Parathyroid adenoma (tissue), 2 donors: ENCODE results near the gene FXN.
"Not testable (repeated sequence)": the region's sequence is repeated elsewhere in the genome, so short reads cannot be mapped to it uniquely, and the experiment has no call there.

Experiments
- H2AFZ ChIP-seq: fragments of 300-600 bp; sonication (generic); one replicate; pipeline ENCODE4 v1.7.0; 2017; ENCODE audit warnings: antibody characterized with exemption, mild to moderate bottlenecking
- H3K27ac ChIP-seq: fragments of 300-600 bp; sonication (generic); one replicate; pipeline ENCODE4 v1.7.0; 2017
- H3K27me3 ChIP-seq: fragments of 300-600 bp; sonication (generic); one replicate; pipeline ENCODE4 v1.7.0; 2017; ENCODE audit warnings: low read length; ENCODE audit not compliant: control insufficient read depth, insufficient read depth
- H3K36me3 ChIP-seq: fragments of 300-600 bp; sonication (generic); one replicate; pipeline ENCODE4 v1.7.0; 2017; ENCODE audit warnings: low read length; ENCODE audit not compliant: control insufficient read depth, insufficient read depth
- H3K4me1 ChIP-seq: fragments of 300-600 bp; sonication (generic); one replicate; pipeline ENCODE4 v1.7.0; 2017; ENCODE audit warnings: control low read depth
- H3K4me2 ChIP-seq: fragments of 300-600 bp; sonication (generic); one replicate; pipeline ENCODE4 v1.7.0; 2017; ENCODE audit warnings: low read length
- H3K4me3 ChIP-seq: fragments of 300-600 bp; sonication (generic); one replicate; pipeline ENCODE4 v1.7.0; 2017; ENCODE audit warnings: low read depth, low read length
- H3K79me2 ChIP-seq: fragments of 300-600 bp; sonication (generic); one replicate; pipeline ENCODE4 v1.7.0; 2017; ENCODE audit warnings: control low read depth
- H3K9ac ChIP-seq: fragments of 300-600 bp; sonication (generic); one replicate; pipeline ENCODE4 v1.7.0; 2017; ENCODE audit warnings: mild to moderate bottlenecking
- H3K9me3 ChIP-seq: fragments of 300-600 bp; sonication (generic); one replicate; pipeline ENCODE4 v1.7.0; 2017; ENCODE audit warnings: low read length; ENCODE audit not compliant: control insufficient read depth
- CTCF ChIP-seq: fragments of 300-600 bp; sonication (generic); IDR thresholded peaks from one replicate; pipeline ENCODE4 v1.7.0; 2017; ENCODE audit warnings: antibody characterized with exemption, mild to moderate bottlenecking
- donor health status: primary hyperparathyroidism.

FXN gene

GRCh38 chr9:69090140-69090750 lies 54.7 kb downstream of the FXN start:
- Histone ChIP-seq H3K4me3 (no peak overlapping the region), H3K27ac (peak overlapping the region; percentile 47), H3K4me1 (no peaks in the 10 kb centered on the region), H3K27me3 (no peaks in the 10 kb centered on the region), H3K36me3 (no peaks in the 10 kb centered on the region), H3K9ac (no peak overlapping the region), H3K4me2 (no peak overlapping the region), H3K79me2 (no peaks in the 10 kb centered on the region), H2AFZ (no peak overlapping the region), H3K9me3 (no peaks in the 10 kb centered on the region)
- TF ChIP-seq CTCF = no peak

GRCh38 chr9:69090946-69091345 lies 55.4 kb downstream of the FXN start:
- H3K9me3 ChIP-seq = no peaks in the 10 kb centered on the region
- H3K27ac ChIP-seq = no peak overlapping the region
- no peak overlapping the region for H3K4me2 ChIP-seq
- no peaks in the 10 kb centered on the region for H3K79me2 ChIP-seq
- H2AFZ ChIP-seq = no peak overlapping the region
- no peaks in the 10 kb centered on the region for H3K4me1 ChIP-seq
- H3K9ac ChIP-seq = no peak overlapping the region
- H3K4me3 ChIP-seq = no peak overlapping the region
- no peaks in the 10 kb centered on the region for H3K36me3 ChIP-seq
- no peak for TF ChIP-seq CTCF
- no peaks in the 10 kb centered on the region for H3K27me3 ChIP-seq

- Histone ChIP-seq H3K4me1 (no peaks in the 10 kb centered on the region), H3K9ac (no peak overlapping the region), H3K9me3 (no peaks in the 10 kb centered on the region), H3K36me3 (no peaks in the 10 kb centered on the region), H3K4me3 (no peak overlapping the region), H3K4me2 (no peak overlapping the region), H2AFZ (no peak overlapping the region), H3K27me3 (no peaks in the 10 kb centered on the region), H3K79me2 (no peaks in the 10 kb centered on the region), H3K27ac (no peak overlapping the region)
- TF ChIP-seq CTCF = no peak
Observed at GRCh38 chr9:69093471-69094103, 58.0 kb downstream of the FXN start.

- not testable (repeated sequence) for H3K36me3 ChIP-seq, H3K4me3 ChIP-seq, H3K27me3 ChIP-seq, H3K9me3 ChIP-seq, H3K4me1 ChIP-seq, H3K9ac ChIP-seq, H3K27ac ChIP-seq, H3K4me2 ChIP-seq, H3K79me2 ChIP-seq, H2AFZ ChIP-seq
Observed at GRCh38 chr9:69094361-69095135, 59.0 kb downstream of the FXN start.

- H3K4me2 ChIP-seq = no peak overlapping the region
- no peaks in the 10 kb centered on the region for H3K27me3 ChIP-seq
- H2AFZ ChIP-seq = no peak overlapping the region
- H3K4me1 ChIP-seq = no peaks in the 10 kb centered on the region
- TF ChIP-seq CTCF = no peak
- H3K27ac ChIP-seq = no peak overlapping the region
- H3K9me3 ChIP-seq = no peaks in the 10 kb centered on the region
- H3K4me3 ChIP-seq = no peak overlapping the region
- H3K79me2 ChIP-seq = no peaks in the 10 kb centered on the region
- no peaks in the 10 kb centered on the region for H3K36me3 ChIP-seq
- no peak overlapping the region for H3K9ac ChIP-seq
Observed at GRCh38 chr9:69097064-69097463, 61.5 kb downstream of the FXN start.
